ENCODE results near the gene POLR3GL. TPM values are rescaled to one million over a fixed set of nuclear protein-coding genes. Genes with fewer than 3 reads are reported as not detected.
A peak's percentile ranks its signal among the peaks of the same experiment; 100 is the strongest.

POLR3GL gene
- total RNA-seq, 1 donor from 2014 or later = 16.1 TPM

GRCh38 chr1:145951526-145951925, 13.0 kb upstream of the POLR3GL start:
- no peak for TF ChIP-seq CTCF (conservative IDR thresholded peaks at IDR 0.05; ENCODE audit: low read depth, low read length)
- DNase-seq (ENCODE audit: low read depth) = no peak
- H3K4me3 ChIP-seq (ENCODE audit: low read depth, low read length) = no peak overlapping the region

- H3K4me3 ChIP-seq (ENCODE audit: low read depth, low read length) = no peak overlapping the region
- no peak for DNase-seq (ENCODE audit: low read depth)
- TF ChIP-seq CTCF (conservative IDR thresholded peaks at IDR 0.05; ENCODE audit: low read depth, low read length) = no peak
Measured at GRCh38 chr1:145952903-145953302, 11.6 kb upstream of the POLR3GL start.

GRCh38 chr1:145953861-145954260, 10.6 kb upstream of the POLR3GL start:
- no peak for TF ChIP-seq CTCF (conservative IDR thresholded peaks at IDR 0.05; ENCODE audit: low read depth, low read length)
- no peak overlapping the region for H3K4me3 ChIP-seq (ENCODE audit: low read depth, low read length)
- no peak for DNase-seq (ENCODE audit: low read depth)

- no peak for DNase-seq (ENCODE audit: low read depth)
- H3K4me3 ChIP-seq (ENCODE audit: low read depth, low read length) = peak overlapping the region; percentile 75
Measured at GRCh38 chr1:145955436-145955835, 9.1 kb upstream of the POLR3GL start.

GRCh38 chr1:145956361-145956760, 8.1 kb upstream of the POLR3GL start:
- no peak for DNase-seq (ENCODE audit: low read depth)
- TF ChIP-seq CTCF (conservative IDR thresholded peaks at IDR 0.05; ENCODE audit: low read depth, low read length) = no peak
- H3K4me3 ChIP-seq (ENCODE audit: low read depth, low read length) = peak overlapping the region; percentile 75

More at GRCh38 chr1:145955436-145955835, 9.1 kb upstream of the POLR3GL start:
- TF ChIP-seq CTCF (conservative IDR thresholded peaks at IDR 0.05; ENCODE audit: low read depth, low read length) = no peak

- no peak for TF ChIP-seq CTCF (conservative IDR thresholded peaks at IDR 0.05; ENCODE audit: low read depth, low read length)
- peak overlapping the region; percentile 75 for H3K4me3 ChIP-seq (ENCODE audit: low read depth, low read length)
- no peak for DNase-seq (ENCODE audit: low read depth)
Measured at GRCh38 chr1:145956781-145957442, 7.6 kb upstream of the POLR3GL start.

All from epithelial cell of proximal tubule (primary cell).